GM10266 (cell line): ENCODE results near the gene TOMM34.

Source experiments
- DNase-seq: peaks from one replicate; pipeline ENCODE4 v3.0.0; 2012; ENCODE audit errors: extremely low spot score
- CTCF ChIP-seq: IDR thresholded peaks from 2 replicates; pipeline ENCODE4 v1.5.1; 2012; ENCODE audit warnings: mild to moderate bottlenecking, low read depth; ENCODE audit not compliant: control insufficient read depth, insufficient read depth; ENCODE audit errors: missing control alignments

The TOMM34 gene

GRCh38 chr20:44961870-44962267 is 1.7 kb upstream of the TOMM34 start:
- DNase-seq, result no peak
- no peak for TF ChIP-seq CTCF

GRCh38 chr20:44961011-44961869 is 1.0 kb upstream of the TOMM34 start:
- TF ChIP-seq CTCF, result no peak
- no peak for DNase-seq

GRCh38 chr20:44959638-44960102 is 527 bp downstream of the TOMM34 start:
- TF ChIP-seq CTCF, result no peak
- DNase-seq, result peak; percentile 56

- TF ChIP-seq CTCF, result no peak
- no peak for DNase-seq
These were observed 1.0 kb downstream of the TOMM34 start for GRCh38 chr20:44959082-44959637.

- DNase-seq, result no peak
- TF ChIP-seq CTCF, result no peak
These were observed 1.9 kb downstream of the TOMM34 start for GRCh38 chr20:44958276-44958675.

- no peak for TF ChIP-seq CTCF
- no peak for DNase-seq
These were observed 3.8 kb downstream of the TOMM34 start for GRCh38 chr20:44956410-44956809.

- no peak for DNase-seq
- no peak for TF ChIP-seq CTCF
These were observed 4.9 kb downstream of the TOMM34 start for GRCh38 chr20:44955270-44955669.
